HepG2 (cell line): Measurements from ENCODE around the gene MSRB2. TPM values are rescaled to one million over a fixed set of nuclear protein-coding genes. Genes with fewer than 3 reads are reported as not detected.

Source experiments
- GABPA ChIP-seq, 2 experiments: IDR thresholded peaks; 2 replicates each; pipeline ENCODE4 v1.6.1; 2011 to 2016; ENCODE audit warnings: low read depth in 2 of 2, low read length in 1 of 2, missing biosample characterization in 1 of 2, missing genetic modification characterization in 1 of 2
- HNRNPL ChIP-seq: fragments of 200-400 bp; formaldehyde crosslinking; IDR thresholded peaks from 2 replicates; pipeline ENCODE4 v1.6.1; 2017; ENCODE audit warnings: mild to moderate bottlenecking, low read depth, low read length
- IRF2 ChIP-seq: IDR thresholded peaks from 2 replicates; pipeline ENCODE4 v1.6.1; 2018; ENCODE audit warnings: missing genetic modification reagents, missing compliant biosample characterization
- MAFK ChIP-seq, 2 experiments: IDR thresholded peaks in 1 of 2; conservative IDR thresholded peaks in 1 of 2; 2 replicates each; pipeline ENCODE4 v1.6.1; 2011; ENCODE audit warnings: improper control_type of control experiment in 2 of 2, low read length in 2 of 2
- MAZ ChIP-seq, 2 experiments: sonication (generic) in 1 of 2; formaldehyde crosslinking in 1 of 2; IDR thresholded peaks; 2 replicates each; pipeline versions ENCODE4 v1.5.0 to v1.6.1; 2012 to 2020; ENCODE audit warnings: low read depth in 2 of 2, mild to moderate bottlenecking in 2 of 2, borderline replicate concordance in 1 of 2, improper control_type of control experiment in 1 of 2, low read length in 1 of 2, missing genetic modification reagents in 1 of 2, moderate library complexity in 1 of 2
- MXI1 ChIP-seq: IDR thresholded peaks from 3 replicates; pipeline ENCODE4 v1.6.1; 2012; ENCODE audit warnings: low read depth, low read length, inconsistent platforms, borderline replicate concordance
- MYC ChIP-seq: sonication (generic); formaldehyde crosslinking; IDR thresholded peaks from 2 replicates; pipeline ENCODE4 v1.9.0; 2021; ENCODE audit warnings: missing genetic modification reagents, borderline replicate concordance
- NFATC3 ChIP-seq: sonication (generic); formaldehyde crosslinking; IDR thresholded peaks from 2 replicates; pipeline ENCODE4 v1.5.1; 2020; ENCODE audit warnings: mild to moderate bottlenecking, missing genetic modification reagents
- PHB2 ChIP-seq: fragments of 450-650 bp; IDR thresholded peaks from 2 replicates; pipeline ENCODE4 v1.6.1; 2018; ENCODE audit not compliant: partially characterized antibody
- SETDB1 ChIP-seq: sonication (generic); formaldehyde crosslinking; IDR thresholded peaks from 2 replicates; pipeline ENCODE4 v1.5.1; 2020; ENCODE audit warnings: missing genetic modification reagents, mild to moderate bottlenecking, borderline replicate concordance
- SP140L ChIP-seq: sonication (generic); formaldehyde crosslinking; IDR thresholded peaks from 2 replicates; pipeline ENCODE4 v1.4.0; 2020; ENCODE audit warnings: missing genetic modification reagents, borderline replicate concordance
- TARDBP ChIP-seq: sonication (generic); formaldehyde crosslinking; IDR thresholded peaks from 2 replicates; pipeline ENCODE4 v1.8.0; 2022; ENCODE audit warnings: mild to moderate bottlenecking, missing genetic modification reagents
- TBL1XR1 ChIP-seq: fragments of 150-350 bp; IDR thresholded peaks from 2 replicates; pipeline ENCODE4 v1.6.1; 2014; ENCODE audit warnings: borderline replicate concordance, low read length; ENCODE audit not compliant: partially characterized antibody
- YEATS4 ChIP-seq: sonication (generic); formaldehyde crosslinking; IDR thresholded peaks from 2 replicates; pipeline ENCODE4 v1.4.0; 2020; ENCODE audit warnings: missing genetic modification reagents, borderline replicate concordance
- ZFP36L2 ChIP-seq: sonication (generic); formaldehyde crosslinking; IDR thresholded peaks from 2 replicates; pipeline ENCODE4 v1.4.0; 2020; ENCODE audit warnings: missing genetic modification reagents
- ZNF235 ChIP-seq: sonication (generic); formaldehyde crosslinking; IDR thresholded peaks from 2 replicates; pipeline ENCODE4 v1.8.1; 2023; ENCODE audit warnings: mild to moderate bottlenecking, missing genetic modification reagents, borderline replicate concordance
- ZNF549 ChIP-seq: sonication (generic); formaldehyde crosslinking; IDR thresholded peaks from 2 replicates; pipeline ENCODE4 v1.5.0; 2020; ENCODE audit warnings: missing genetic modification reagents
- ZNF672 ChIP-seq: sonication (generic); formaldehyde crosslinking; IDR thresholded peaks from 2 replicates; pipeline ENCODE4 v1.8.1; 2022; ENCODE audit warnings: missing genetic modification reagents
- ZNF720 ChIP-seq: sonication (generic); formaldehyde crosslinking; IDR thresholded peaks from 2 replicates; pipeline ENCODE4 v1.4.0; 2020; ENCODE audit warnings: missing genetic modification reagents
- ZSCAN22 ChIP-seq: sonication (generic); formaldehyde crosslinking; IDR thresholded peaks from 2 replicates; pipeline ENCODE4 v1.4.0; 2020; ENCODE audit warnings: mild to moderate bottlenecking, missing genetic modification reagents
- polyA plus RNA-seq, 8 experiments: library from polyadenylated mRNA; depleted of rRNA in 3 of 8; stranded (reverse) in 7 of 8; unstranded in 1 of 8; fragments of >200 nt; fragmentation: Illumina TruSeq in 4 of 8; extraction: Trizol in 4 of 8; gene quantifications; 2 replicates each; pipeline versions ENCODE4 v1.2.1 to v1.2.3, GENCODE V29; 2011 to 2016; ENCODE audit warnings: low read depth in 4 of 8, missing spikeins in 1 of 8, mixed read lengths in 1 of 8; ENCODE audit not compliant: insufficient read depth in 1 of 8
- total RNA-seq, 5 experiments: library from RNA; depleted of rRNA; stranded (reverse); fragments of >200 nt; fragmentation: Illumina TruSeq; extraction: Trizol; gene quantifications; 2 replicates each; pipeline ENCODE4 v1.2.3, GENCODE V29; 2016; ENCODE audit warnings: low read depth in 1 of 5
- TF ChIP-seq, protein P1 (sequence below): IDR thresholded peaks from 2 replicates; pipeline ENCODE4 v1.6.1; 2012; ENCODE audit warnings: inconsistent platforms
- TF ChIP-seq, protein P2 (sequence below): sonication (generic); formaldehyde crosslinking; IDR thresholded peaks from 2 replicates; pipeline ENCODE4 v1.5.1; 2020; ENCODE audit warnings: mild to moderate bottlenecking, missing genetic modification reagents, moderate library complexity
- TF ChIP-seq, protein P3 (sequence below): sonication (generic); formaldehyde crosslinking; IDR thresholded peaks from 2 replicates; pipeline ENCODE4 v1.5.0; 2020; ENCODE audit warnings: missing genetic modification reagents
- TF ChIP-seq, protein P4 (sequence below): sonication (generic); formaldehyde crosslinking; IDR thresholded peaks from 2 replicates; pipeline ENCODE4 v1.8.1; 2023; ENCODE audit warnings: missing genetic modification reagents, inconsistent platforms, borderline replicate concordance

The MSRB2 gene
- total and polyA plus RNA-seq, 2 of the 13 experiments (the other 11 are each of a cell fraction or from before 2014, with no cell fraction given): 8.3 to 22.1 TPM

DNA sequence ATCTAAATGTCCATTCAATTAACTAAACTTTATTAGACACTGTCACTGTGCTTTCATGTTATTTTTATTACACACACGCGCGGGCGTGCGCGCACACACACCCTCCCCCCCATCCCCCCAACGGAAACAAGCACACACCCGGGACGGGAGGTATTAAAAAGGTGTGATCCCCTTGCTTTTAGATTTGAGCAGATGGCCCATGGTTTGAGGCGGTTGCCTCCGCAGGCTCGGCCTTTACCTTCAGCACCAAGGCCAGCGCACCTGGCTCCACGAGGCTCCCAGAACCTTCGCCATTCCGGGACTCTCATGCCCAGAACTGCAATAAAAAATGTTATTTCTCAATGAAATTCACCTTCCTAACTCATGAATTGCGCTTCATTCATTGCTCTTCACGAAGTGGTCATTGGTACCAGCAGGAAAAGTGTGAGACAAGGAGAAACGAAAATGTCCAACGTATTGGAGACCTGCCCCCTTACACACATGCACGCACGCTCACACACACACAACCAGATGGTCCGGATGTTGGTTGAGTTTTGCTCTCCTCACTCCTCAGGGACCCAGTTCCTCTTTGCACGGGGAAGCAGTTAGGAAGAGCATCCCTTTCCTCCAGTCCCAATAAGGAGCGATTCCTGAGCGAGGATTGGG is 76.0 kb downstream of the MSRB2 start (continued):
- TF ChIP-seq YEATS4 (no peak), TBL1XR1 (no peak), ZNF720 (CRISPR knock-in tag) (no peak), MAZ (IDR thresholded peaks at IDR 0.05; ENCODE audit: borderline replicate concordance, low read depth, low read length) (no peak), MAZ (CRISPR knock-in tag; IDR thresholded peaks at IDR 0.05; ENCODE audit: low read depth) (no peak), ZNF549 (CRISPR knock-in tag) (no peak), SP140L (CRISPR knock-in tag) (no peak), ZNF235 (CRISPR knock-in tag) (no peak), TARDBP (CRISPR knock-in tag) (no peak), PHB2 (no peak), MYC (CRISPR knock-in tag) (peak; percentile 52; the same call in 1 of the 2 replicates), ZNF672 (no peak), HNRNPL (no peak), MAFK (conservative IDR thresholded peaks at IDR 0.05 in 1 of 2, IDR thresholded peaks at IDR 0.05 in 1 of 2; ENCODE audit: low read length in 2 of 2) (no peak), ZFP36L2 (no peak), NFATC3 (CRISPR knock-in tag) (no peak), MXI1 (no peak), GABPA (IDR thresholded peaks at IDR 0.05; ENCODE audit: low read depth, low read length) (no peak), GABPA (CRISPR knock-in tag; IDR thresholded peaks at IDR 0.05; ENCODE audit: low read depth) (no peak), SETDB1 (no peak), IRF2 (CRISPR knock-in tag) (no peak), ZSCAN22 (CRISPR knock-in tag) (no peak)
- TF ChIP-seq, protein P1, sequence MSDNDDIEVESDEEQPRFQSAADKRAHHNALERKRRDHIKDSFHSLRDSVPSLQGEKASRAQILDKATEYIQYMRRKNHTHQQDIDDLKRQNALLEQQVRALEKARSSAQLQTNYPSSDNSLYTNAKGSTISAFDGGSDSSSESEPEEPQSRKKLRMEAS: peak; percentile 53; the same call in 1 of the 2 replicates
- TF ChIP-seq, protein P2, sequence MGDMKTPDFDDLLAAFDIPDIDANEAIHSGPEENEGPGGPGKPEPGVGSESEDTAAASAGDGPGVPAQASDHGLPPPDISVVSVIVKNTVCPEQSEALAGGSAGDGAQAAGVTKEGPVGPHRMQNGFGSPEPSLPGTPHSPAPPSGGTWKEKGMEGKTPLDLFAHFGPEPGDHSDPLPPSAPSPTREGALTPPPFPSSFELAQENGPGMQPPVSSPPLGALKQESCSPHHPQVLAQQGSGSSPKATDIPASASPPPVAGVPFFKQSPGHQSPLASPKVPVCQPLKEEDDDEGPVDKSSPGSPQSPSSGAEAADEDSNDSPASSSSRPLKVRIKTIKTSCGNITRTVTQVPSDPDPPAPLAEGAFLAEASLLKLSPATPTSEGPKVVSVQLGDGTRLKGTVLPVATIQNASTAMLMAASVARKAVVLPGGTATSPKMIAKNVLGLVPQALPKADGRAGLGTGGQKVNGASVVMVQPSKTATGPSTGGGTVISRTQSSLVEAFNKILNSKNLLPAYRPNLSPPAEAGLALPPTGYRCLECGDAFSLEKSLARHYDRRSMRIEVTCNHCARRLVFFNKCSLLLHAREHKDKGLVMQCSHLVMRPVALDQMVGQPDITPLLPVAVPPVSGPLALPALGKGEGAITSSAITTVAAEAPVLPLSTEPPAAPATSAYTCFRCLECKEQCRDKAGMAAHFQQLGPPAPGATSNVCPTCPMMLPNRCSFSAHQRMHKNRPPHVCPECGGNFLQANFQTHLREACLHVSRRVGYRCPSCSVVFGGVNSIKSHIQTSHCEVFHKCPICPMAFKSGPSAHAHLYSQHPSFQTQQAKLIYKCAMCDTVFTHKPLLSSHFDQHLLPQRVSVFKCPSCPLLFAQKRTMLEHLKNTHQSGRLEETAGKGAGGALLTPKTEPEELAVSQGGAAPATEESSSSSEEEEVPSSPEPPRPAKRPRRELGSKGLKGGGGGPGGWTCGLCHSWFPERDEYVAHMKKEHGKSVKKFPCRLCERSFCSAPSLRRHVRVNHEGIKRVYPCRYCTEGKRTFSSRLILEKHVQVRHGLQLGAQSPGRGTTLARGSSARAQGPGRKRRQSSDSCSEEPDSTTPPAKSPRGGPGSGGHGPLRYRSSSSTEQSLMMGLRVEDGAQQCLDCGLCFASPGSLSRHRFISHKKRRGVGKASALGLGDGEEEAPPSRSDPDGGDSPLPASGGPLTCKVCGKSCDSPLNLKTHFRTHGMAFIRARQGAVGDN (CRISPR knock-in tag): no peak
- TF ChIP-seq, protein P3, sequence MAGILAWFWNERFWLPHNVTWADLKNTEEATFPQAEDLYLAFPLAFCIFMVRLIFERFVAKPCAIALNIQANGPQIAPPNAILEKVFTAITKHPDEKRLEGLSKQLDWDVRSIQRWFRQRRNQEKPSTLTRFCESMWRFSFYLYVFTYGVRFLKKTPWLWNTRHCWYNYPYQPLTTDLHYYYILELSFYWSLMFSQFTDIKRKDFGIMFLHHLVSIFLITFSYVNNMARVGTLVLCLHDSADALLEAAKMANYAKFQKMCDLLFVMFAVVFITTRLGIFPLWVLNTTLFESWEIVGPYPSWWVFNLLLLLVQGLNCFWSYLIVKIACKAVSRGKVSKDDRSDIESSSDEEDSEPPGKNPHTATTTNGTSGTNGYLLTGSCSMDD (CRISPR knock-in tag): no peak
- TF ChIP-seq, protein P4, sequence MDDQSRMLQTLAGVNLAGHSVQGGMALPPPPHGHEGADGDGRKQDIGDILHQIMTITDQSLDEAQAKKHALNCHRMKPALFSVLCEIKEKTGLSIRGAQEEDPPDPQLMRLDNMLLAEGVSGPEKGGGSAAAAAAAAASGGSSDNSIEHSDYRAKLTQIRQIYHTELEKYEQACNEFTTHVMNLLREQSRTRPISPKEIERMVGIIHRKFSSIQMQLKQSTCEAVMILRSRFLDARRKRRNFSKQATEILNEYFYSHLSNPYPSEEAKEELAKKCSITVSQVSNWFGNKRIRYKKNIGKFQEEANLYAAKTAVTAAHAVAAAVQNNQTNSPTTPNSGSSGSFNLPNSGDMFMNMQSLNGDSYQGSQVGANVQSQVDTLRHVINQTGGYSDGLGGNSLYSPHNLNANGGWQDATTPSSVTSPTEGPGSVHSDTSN (CRISPR knock-in tag): no peak
